Fibroblast of skin of scalp (primary cell): Measurements from ENCODE around the gene HSD11B1. TPM values are rescaled to one million over a fixed set of nuclear protein-coding genes. Genes with fewer than 3 reads are reported as not detected.

Experiments
- DNase-seq: peaks from one replicate; pipeline ENCODE4 v3.0.0-alpha.2; 2013
- polyA plus RNA-seq, 2 experiments: library from polyadenylated mRNA; unstranded; fragments of 120-200 nt; gene quantifications; one replicate each; pipeline ENCODE4 v1.2.1, GENCODE V29; 2013; ENCODE audit not compliant: insufficient read length in 2 of 2

Gene HSD11B1
- polyA plus RNA-seq (2013, experiment 1 of 2; ENCODE audit: insufficient read length), result not detected
- polyA plus RNA-seq (2013, experiment 2 of 2; ENCODE audit: insufficient read length), result not detected

DNA sequence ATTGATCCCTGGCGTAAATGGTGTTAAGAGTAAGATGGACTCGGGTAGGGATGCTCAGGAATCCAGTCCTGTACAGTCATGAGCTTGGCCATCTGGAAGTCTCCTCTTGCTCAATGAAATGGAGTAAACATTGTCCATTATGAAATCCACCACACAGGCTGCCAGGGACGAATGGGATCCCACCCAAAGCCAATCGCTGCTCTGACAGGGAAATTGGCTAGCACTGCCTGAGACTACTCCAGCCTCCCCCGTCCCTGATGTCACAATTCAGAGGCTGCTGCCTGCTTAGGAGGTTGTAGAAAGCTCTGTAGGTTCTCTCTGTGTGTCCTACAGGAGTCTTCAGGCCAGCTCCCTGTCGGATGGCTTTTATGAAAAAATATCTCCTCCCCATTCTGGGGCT is at the start of gene HSD11B1:
Gene HSD11B1, plus strand, starts transcription at position 263 of the 400 bp plus-strand sequence. Its CDS starts 97 bp downstream, at position 360.
- no peak for DNase-seq

DNA sequence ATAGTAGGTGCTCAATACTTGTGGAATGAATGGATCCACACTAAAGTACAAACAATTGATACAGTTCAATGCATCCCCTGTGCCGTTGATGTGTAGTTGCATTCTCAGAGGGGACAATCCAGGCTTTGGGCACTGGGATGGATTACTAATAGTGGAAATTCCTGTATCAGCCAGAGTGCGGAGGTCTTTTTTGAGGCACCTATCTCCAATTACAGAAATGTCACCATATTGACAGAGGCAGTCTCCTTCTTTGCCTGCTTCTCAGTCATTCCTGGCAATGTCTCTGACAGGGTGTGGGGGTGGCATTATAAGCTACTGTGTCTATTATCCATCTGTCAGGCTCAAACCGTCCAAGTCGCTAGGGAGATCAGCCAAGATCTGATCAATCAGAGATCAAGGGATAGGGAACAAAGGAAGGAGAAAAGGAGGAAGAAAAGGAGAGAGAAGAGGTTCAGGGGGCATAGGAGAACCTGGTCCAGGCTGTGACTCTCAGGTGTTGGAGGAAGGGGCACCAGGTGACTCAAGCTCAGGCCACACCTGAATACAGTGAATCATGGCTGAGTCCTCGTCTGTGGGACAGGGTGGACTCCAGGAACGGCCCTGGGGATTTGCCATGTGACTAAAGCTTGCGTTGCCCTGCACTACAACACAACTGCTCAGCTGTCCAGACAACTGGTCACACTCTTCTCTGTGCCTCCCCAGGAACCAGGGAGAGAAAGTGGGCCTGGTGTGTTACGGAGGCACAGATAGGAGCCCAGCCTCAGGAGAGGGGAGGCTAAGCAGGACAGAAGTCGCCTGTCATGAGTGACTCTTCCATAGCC is 49.0 kb upstream of the HSD11B1 start:
- DNase-seq, result no peak

DNA sequence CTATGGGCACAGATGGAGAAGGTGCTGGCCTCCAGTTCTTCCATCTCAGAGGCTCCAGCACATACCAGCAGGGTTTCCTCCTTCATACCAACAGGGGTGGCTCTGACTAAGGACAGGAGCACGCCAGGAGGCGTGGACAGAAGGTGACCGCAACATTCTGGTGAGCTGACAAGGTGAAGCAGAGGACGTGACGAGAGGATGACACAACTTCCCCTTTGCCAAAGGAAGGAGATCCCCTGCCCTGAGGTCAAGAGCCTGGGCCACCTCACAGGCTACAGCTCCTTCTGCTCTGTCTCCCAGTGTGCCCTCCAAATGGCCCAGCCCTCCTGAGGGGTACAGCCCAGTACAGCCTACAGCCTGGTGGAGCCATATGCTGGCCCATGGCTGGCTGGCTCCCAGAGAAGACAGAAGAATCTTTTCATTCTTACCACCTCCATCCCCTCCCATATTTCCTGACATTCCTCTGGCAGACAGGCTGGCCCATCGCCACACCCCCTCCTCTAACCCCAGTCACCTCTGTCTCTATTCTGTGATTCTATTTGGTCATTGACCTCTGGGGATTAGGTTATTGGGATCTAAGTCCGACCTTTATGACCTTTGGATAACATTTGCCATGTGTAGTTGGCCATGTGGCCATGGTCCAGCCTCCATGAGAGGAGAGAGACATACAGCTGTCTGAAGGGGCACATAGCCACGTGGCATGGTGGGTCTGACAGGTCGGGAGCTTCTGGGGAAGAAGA is 47.3 kb upstream of the HSD11B1 start:
- DNase-seq, result no peak

GRCh38 chr1:209657918-209658317 is 46.7 kb upstream of the HSD11B1 start:
- no peak for DNase-seq

DNA sequence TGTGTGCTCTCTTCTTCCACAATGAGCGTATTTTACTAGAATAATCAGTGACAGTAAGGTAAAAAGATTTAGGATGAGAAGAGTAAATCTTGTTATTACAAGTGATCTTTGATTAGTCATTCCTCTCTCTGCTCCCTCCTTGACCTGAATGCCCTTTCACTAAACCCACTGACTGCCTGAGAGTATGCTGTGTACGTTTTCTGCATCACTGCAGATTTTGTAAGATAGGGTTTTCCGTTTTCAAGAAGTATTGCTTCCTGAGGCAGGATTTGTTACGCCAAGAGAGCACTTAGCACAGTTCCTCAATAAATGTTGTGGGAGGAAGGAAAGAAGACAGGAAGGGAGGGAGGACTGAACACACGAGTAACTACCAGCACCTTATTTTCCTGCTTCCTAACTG is 44.7 kb upstream of the HSD11B1 start:
- no peak for DNase-seq

GRCh38 chr1:209661071-209661470 is 43.6 kb upstream of the HSD11B1 start:
- DNase-seq, result no peak

- no peak for DNase-seq
Measured at GRCh38 chr1:209662879-209663327, 41.7 kb upstream of the HSD11B1 start.

GRCh38 chr1:209667103-209667502 is 37.5 kb upstream of the HSD11B1 start:
- DNase-seq, result no peak

- DNase-seq, result no peak
Measured at GRCh38 chr1:209667708-209668107, 36.9 kb upstream of the HSD11B1 start.

DNA sequence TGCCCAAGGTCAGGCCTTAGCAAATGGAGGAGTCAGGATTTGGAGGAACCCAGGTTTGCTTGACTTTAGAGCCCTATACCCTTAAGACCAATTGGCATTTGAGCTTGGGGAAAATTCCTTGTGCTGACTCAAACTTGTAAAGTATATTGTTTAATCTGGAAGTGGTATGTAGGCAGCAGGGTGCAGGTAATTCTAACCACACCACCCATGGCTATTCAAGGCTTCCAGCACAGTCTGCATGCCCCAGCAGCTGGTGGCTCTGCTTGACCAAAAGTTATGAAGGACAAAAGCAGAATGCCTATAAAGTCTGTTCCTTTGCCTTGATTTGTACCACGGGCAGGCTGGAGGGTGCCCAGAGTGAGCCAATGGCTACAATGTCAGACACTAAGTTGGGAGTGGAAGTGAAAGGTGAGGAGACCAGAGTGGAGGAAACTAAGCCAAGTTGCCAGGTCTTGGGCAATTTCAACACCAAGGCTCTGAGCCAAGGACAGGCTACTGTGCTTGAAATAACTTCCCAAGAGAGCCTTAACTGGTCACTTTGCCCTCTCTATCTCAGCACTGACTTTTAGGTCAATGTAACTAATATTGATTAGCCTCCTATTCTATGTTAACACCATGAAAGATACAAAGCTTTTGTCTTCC is 34.1 kb upstream of the HSD11B1 start:
- DNase-seq, result no peak

DNA sequence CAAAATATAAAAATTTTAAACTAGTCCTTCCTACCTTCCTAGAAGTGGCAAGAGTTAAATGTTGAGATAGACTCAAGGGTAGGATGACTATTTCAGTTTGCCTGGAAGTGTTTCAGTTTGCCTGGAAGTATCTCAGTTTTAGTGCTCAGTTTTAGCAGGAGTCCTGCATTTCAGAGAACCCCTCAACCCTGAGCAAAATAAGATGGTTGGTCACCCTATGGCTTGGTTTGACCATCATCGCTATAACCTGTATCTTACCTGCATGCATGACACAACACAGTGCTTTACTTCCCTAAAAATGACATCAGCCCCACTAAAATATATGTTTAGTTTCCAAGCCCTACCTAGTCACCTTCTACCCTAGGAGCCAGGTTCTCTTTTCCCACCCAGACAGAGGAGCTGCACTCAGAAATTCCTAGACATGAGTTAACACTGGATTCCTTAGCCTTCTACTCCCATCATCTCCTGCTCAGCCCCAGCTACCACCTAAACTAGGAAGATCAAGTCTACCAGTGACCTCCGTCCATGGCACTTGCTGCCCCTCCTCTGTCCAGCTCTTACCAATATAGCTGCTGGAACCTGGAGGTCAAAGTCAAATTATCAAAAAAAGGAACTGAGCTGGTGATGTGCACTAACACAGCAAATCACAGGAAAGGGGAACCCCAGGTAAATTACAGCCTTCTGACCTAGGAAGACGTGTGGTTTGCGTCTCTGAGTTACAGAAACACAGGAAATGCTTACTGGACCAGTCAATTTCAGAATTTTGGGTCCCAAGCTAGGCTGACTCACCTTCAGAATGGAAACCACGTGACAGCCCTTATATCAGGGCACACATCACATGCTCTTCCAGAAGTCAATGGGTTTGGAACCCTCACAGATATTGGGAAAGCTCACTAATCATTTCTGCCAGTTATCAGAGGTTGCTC is 31.7 kb upstream of the HSD11B1 start:
- DNase-seq, result no peak

DNA sequence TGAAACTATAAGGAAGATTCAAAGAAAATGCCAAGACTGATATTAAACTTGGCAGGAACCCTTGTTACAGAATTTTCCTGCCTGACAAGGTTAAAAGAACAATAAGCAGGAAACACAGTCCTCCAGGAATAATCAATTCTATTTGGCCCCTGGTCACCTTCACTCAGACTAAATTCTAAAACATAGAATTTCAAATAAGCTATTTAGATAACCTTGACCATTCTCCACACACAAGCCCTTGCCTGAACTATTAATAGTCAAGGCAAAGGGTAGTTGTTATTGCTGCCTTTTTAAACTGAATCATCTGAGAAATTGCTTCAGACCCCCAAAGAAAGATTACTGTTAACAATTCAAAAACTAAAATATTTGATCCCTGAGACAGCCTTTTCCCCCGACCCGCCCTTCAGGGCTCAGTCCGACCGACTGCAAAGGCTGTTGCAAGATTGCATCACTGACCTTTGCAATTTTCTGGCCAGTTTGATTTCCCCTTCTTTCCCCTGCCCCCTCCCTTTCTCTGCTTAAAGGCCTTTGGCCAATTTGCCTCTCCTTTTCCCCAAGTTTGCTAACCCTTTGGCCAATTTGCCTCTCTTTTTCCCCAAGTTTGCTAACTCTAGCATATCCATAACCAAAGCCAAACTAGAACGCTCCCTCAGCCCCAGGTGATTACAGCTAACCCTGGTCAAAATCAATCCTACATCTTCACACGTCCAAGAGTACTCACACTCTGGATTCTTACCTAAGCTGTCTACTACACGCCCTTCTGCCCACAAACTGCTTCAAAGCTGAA is 30.8 kb upstream of the HSD11B1 start:
- DNase-seq, result peak; percentile 26

- DNase-seq, result peak; percentile 36
Measured at GRCh38 chr1:209674957-209675564, 29.6 kb upstream of the HSD11B1 start, which contains the start of gene G0S2. Gene G0S2 (plus strand): TSS chr1:209675412. CDS start chr1:209675685, 273 bp downstream.

- DNase-seq, result peak; percentile 23
Measured at GRCh38 chr1:209675565-209676154, 29.0 kb upstream of the HSD11B1 start.

- DNase-seq, result no peak
Measured at GRCh38 chr1:209678981-209679539, 25.6 kb upstream of the HSD11B1 start.

- no peak for DNase-seq
Measured at GRCh38 chr1:209685821-209686220, 18.8 kb upstream of the HSD11B1 start.

- no peak for DNase-seq
Measured at GRCh38 chr1:209686322-209686721, 18.3 kb upstream of the HSD11B1 start.

DNA sequence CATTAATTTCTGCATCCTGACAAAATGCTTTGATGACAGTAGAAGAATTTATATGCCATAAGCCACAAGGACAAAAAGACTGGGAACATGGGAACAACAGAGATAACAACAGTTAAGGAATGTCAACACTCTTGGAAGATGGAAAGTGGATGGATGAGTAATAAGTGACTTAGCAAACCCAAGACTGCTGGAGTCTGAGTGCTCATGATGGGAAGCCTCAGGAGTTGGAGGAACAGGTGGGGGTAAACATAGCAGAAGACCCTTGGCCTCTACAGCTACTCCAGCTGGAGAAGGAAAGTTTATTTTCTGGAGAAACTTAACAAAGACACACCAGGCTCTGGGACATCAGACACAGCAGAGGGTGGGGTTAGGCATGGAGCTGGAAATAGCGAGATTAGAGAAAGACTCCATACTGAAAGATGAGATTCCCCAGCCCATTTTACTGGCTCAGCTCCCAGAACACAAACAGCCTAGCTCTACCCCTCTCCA is 15.9 kb upstream of the HSD11B1 start:
- DNase-seq, result peak; percentile 80

- no peak for DNase-seq
Measured at GRCh38 chr1:209689477-209689876, 15.2 kb upstream of the HSD11B1 start.

DNA sequence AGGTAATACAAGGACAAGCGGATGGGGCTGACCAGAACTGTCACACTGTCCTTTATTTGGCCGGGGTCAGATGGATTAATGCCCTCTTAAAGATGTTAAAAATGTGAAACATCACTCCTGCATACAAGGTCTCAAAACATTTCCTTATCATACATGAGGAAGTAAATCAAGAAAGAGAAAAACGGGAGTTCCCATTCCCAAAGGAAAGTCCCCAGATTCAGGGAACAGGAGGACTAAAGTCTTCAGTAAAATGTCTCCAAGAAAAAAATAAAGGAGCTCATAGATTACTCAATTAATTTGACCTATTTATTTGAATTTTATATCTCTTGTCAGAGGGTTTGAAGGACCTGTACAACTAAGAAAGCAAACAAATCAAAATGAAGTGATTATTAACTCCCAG is 13.4 kb upstream of the HSD11B1 start:
- no peak for DNase-seq
